Fibroblast of pulmonary artery (primary cell): ENCODE measurements around the gene GSTA4.

ENCODE experiments used
- DNase-seq: peaks from one replicate; pipeline ENCODE4 v3.0.0-alpha.2; 2010; ENCODE audit warnings: low read depth
- H3K4me3 ChIP-seq: replicated peaks from 2 replicates; pipeline ENCODE4 v1.5.1; 2011; ENCODE audit warnings: low read depth, mild to moderate bottlenecking, control low read depth, low read length, moderate library complexity
- CTCF ChIP-seq: IDR thresholded peaks from 2 replicates; pipeline ENCODE4 v1.5.1; 2011; ENCODE audit warnings: mild to moderate bottlenecking, control low read depth, low read length, inconsistent platforms; ENCODE audit errors: missing control alignments

Gene GSTA4

GRCh38 chr6:53038596-53038995 is 43.5 kb upstream of the GSTA4 start:
- no peak for TF ChIP-seq CTCF
- no peak for DNase-seq
- no peak overlapping the region for H3K4me3 ChIP-seq

GRCh38 chr6:53038141-53038540 is 43.1 kb upstream of the GSTA4 start:
- TF ChIP-seq CTCF = no peak
- no peak overlapping the region for H3K4me3 ChIP-seq
- no peak for DNase-seq

- TF ChIP-seq CTCF = no peak
- peak; percentile 40 for DNase-seq
These were observed 40.6 kb upstream of the GSTA4 start for GRCh38 chr6:53035549-53036213.

GRCh38 chr6:53033764-53034163 is 38.7 kb upstream of the GSTA4 start:
- no peak for TF ChIP-seq CTCF
- no peak overlapping the region for H3K4me3 ChIP-seq
- DNase-seq = peak; percentile 88

More at GRCh38 chr6:53035549-53036213, 40.6 kb upstream of the GSTA4 start:
- no peak overlapping the region for H3K4me3 ChIP-seq

GRCh38 chr6:53032849-53033248 is 37.8 kb upstream of the GSTA4 start:
- TF ChIP-seq CTCF = no peak
- DNase-seq = peak; percentile 21
- H3K4me3 ChIP-seq = no peak overlapping the region

- no peak for TF ChIP-seq CTCF
- no peak overlapping the region for H3K4me3 ChIP-seq
- DNase-seq = no peak
These were observed 36.2 kb upstream of the GSTA4 start for GRCh38 chr6:53031281-53031680.

GRCh38 chr6:53029761-53030160 is 34.7 kb upstream of the GSTA4 start:
- no peak overlapping the region for H3K4me3 ChIP-seq
- no peak for DNase-seq
- no peak for TF ChIP-seq CTCF
